Astrocyte of the cerebellum (primary cell): Measurements from ENCODE around the gene CCDC85A.

Experiments
- DNase-seq: peaks from one replicate; pipeline ENCODE4 v3.0.0-alpha.2; 2011; ENCODE audit warnings: low read depth
- H3K4me3 ChIP-seq: 2 replicates; pipeline ENCODE4 v1.5.1; 2011; ENCODE audit warnings: mild to moderate bottlenecking, low read depth, low read length, moderate library complexity
- in situ Hi-C: cut with HindIII; loops from 2 replicates; pipeline ENCODE4 v1.10.0; 2017; ENCODE audit warnings: low sequenced_read_pairs
- TF ChIP-seq, protein P1 (sequence below): IDR thresholded peaks from 2 replicates; pipeline ENCODE4 v1.5.1; 2012; ENCODE audit warnings: low read length, low read depth, moderate library complexity, mild to moderate bottlenecking; ENCODE audit errors: missing control alignments

The CCDC85A gene

DNA sequence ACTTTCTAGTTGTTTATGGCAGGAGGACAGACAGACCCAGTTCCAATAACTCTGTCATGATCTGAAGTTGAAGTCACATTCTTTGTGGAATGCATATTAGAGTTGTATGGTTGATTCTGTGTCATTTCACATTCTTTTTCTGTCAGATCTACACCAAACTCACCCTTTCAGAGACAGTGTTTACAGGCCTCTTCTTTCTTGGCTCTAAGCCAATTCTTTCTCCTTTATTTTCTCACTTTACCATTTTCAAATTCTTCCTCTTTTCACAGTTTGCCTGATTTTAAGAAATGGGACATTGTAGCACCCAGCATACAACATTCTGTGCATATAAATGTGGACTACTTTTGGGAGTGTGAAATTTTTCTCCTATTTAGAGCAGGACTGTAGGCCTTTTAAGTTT lies 103.7 kb downstream of the CCDC85A start:
- TF ChIP-seq, protein P1, sequence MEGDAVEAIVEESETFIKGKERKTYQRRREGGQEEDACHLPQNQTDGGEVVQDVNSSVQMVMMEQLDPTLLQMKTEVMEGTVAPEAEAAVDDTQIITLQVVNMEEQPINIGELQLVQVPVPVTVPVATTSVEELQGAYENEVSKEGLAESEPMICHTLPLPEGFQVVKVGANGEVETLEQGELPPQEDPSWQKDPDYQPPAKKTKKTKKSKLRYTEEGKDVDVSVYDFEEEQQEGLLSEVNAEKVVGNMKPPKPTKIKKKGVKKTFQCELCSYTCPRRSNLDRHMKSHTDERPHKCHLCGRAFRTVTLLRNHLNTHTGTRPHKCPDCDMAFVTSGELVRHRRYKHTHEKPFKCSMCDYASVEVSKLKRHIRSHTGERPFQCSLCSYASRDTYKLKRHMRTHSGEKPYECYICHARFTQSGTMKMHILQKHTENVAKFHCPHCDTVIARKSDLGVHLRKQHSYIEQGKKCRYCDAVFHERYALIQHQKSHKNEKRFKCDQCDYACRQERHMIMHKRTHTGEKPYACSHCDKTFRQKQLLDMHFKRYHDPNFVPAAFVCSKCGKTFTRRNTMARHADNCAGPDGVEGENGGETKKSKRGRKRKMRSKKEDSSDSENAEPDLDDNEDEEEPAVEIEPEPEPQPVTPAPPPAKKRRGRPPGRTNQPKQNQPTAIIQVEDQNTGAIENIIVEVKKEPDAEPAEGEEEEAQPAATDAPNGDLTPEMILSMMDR: no peak
- H3K4me3 ChIP-seq: no peak overlapping the region
- in situ Hi-C loops: no loop called here
- DNase-seq: no peak

DNA sequence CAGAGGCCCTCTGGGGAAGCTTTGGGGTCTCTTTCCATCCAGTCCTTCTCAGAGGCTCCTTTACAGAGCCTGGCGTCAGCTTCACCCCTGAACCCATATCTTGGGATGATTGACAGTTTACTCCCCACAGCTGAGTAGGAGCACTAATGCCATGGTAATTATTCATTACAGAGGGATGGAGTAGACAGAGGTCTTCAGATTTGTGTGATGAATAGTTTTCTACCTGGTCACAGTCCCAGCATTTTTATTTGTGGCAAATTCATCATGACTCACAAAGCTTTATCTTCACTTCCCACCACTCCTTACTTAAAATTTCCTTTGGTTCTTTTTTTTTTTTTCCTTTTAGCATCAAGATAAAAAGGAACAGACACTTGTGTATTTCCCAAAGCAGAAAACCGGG lies 104.2 kb downstream of the CCDC85A start:
- in situ Hi-C loops: no loop called here
- no peak for DNase-seq
- TF ChIP-seq, protein P1: no peak
- no peak overlapping the region for H3K4me3 ChIP-seq

DNA sequence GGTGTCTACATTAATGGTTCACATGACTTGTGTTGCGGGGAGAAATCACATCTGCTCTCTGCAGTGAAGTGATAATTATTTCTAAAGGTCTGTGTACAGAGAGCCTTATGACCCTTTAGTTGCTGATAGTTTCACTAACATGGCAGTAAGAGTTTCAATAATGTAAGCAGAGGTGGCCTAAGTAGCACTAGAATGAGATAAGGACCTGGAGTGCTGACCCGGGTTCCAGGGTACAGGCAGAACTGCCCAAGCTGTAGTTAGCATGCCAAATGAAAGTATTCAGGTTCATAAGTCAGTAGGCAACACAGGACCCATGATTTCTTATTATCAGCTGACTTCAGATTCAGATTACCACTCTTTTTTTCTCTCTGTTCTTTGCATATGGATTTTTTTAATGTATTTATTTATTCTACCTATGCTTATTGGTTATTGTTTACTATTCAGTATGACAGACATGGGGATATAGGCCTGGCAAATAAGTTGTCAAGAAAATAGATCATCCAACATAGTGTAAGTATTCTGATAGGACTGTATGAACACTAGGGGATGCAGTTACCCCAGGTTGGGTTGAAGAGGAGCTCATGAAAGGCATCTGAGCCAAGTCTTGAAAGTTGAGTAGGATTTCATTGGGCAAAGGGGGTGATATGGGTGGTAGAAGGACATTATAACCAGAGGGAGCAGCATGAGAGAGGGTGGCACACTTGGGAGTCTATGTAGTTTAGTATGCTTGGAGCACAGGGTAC lies 105.2 kb downstream of the CCDC85A start:
- no peak for DNase-seq
- in situ Hi-C loops: no loop called here
- TF ChIP-seq, protein P1: peak; percentile 24
- H3K4me3 ChIP-seq: no peak overlapping the region

DNA sequence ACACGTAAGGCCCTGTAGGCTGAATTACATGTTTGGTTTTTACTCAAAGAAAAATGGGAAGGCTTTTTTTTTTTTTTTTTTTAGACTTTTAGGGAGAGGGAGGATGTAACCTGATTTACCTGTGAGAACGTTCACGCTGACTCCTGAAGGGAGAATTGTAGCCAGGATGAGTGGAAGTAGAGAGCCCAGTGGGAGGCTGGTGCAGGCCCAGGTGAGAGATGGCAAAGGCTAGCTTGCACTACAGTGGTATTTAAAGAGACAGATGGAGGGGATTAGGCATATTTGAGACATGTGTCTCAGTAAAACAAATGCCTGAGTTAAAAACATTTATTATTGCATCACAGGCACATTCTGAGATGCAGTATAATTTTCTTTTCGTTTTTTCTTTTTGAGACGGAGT lies 107.9 kb downstream of the CCDC85A start:
- H3K4me3 ChIP-seq: no peak overlapping the region
- no peak for DNase-seq
- in situ Hi-C loops: no loop called here
- TF ChIP-seq, protein P1: no peak

DNA sequence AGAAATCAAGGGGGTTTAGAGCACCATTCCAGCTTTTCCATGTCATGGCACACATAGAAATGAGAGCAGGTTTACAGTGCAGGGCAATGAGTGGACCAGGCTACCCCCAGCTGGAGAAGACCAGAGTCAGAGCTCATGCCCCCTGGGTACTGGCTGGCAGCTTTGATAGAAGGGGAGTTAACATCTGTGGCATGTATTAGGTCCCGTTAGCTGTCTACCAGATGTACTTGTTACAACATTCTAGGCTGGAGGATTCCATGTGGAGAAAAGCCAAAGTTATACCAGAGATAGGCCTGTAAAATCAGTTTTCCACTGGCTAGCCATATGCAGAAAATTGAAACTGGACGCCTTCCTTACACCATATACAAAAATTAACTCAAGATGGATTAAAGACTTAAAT lies 109.2 kb downstream of the CCDC85A start:
- in situ Hi-C loops: no loop called here
- TF ChIP-seq, protein P1: no peak
- H3K4me3 ChIP-seq: no peak overlapping the region
- DNase-seq: no peak

DNA sequence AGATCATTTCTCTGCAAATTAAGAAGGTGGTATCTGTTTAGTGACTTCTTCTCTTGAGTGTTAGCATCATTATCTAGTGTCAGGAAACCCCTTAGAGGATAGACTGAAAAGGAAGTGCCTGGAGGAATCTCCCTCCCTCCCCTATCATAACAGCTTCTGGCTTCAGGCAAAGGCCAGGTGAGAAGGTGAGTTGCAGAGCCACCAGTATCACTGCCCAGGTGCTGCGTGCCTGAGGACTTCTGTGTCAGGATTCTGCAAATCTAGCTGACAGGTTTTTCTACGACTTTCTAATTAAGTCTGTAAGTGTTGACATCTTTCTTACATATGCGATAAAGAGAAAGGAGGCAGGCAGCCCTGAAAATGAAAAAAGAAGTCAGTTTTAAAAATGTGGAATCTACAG lies 111.9 kb downstream of the CCDC85A start:
- no peak overlapping the region for H3K4me3 ChIP-seq
- TF ChIP-seq, protein P1: no peak
- no peak for DNase-seq
- in situ Hi-C loops: no loop called here
